K562 (cell line): Measurements from ENCODE around the gene SMAD3. TPM values are rescaled to one million over a fixed set of nuclear protein-coding genes. Genes with fewer than 3 reads are reported as not detected.

Experiments
- ATAC-seq: fragments of 200-7000 bp; cut with Tn5 transposase; 3 replicates; pipeline ENCODE4 v1.9.1; 2020; ENCODE audit warnings: moderate library complexity
- BruUV-seq: library from RNA; stranded (reverse); fragments of 400-500 nt; replicated peaks from 2 replicates; lab custom pipeline; 2021; lab: Mats Ljungman, UMichigan
- CTCF ChIA-PET: fragments of 300-600 bp; formaldehyde crosslinking; extraction: SDS; loops from one replicate; lab custom pipeline; 2021; ENCODE audit warnings: low intra/inter-chr PET ratio; lab: Yijun Ruan, JAX
- POLR2A ChIA-PET: fragments of 300-600, 350-650 bp; sonication (Branson Sonifier 250); formaldehyde crosslinking; extraction: SDS; loops from one replicate; lab custom pipeline; 2021; ENCODE audit warnings: antibody characterized with exemption, inconsistent platforms; lab: Yijun Ruan, JAX
- DNase-seq, 4 experiments: peaks; one replicate each; pipeline versions ENCODE4 v3.0.0 to v3.0.0-alpha.2; 2011 to 2018; ENCODE audit warnings: low spot score in 3 of 4, mixed read lengths in 3 of 4; ENCODE audit errors: extremely low read depth in 1 of 4
- FAIRE-seq: peaks from 2 replicates; lab custom pipeline; 2011; peaks lifted over from hg19 to GRCh38; lab: Jason Lieb, UNC
- H2AFZ ChIP-seq: 2 replicates; pipeline ENCODE4 v1.6.0; 2011; ENCODE audit warnings: low read depth, low read length, control low read depth, inconsistent platforms
- H3K27ac ChIP-seq: fragments of 200-600 bp; 3 replicates; pipeline ENCODE4 v1.8.0; 2011; ENCODE audit warnings: low read depth, mild to moderate bottlenecking, control low read depth, inconsistent platforms, low read length, moderate library complexity, mixed read lengths; ENCODE audit errors: extremely low read depth
- H3K27me3 ChIP-seq, 2 experiments: fragments of 300-600 bp in 1 of 2; 2 replicates in 1 of 2; 3 replicates in 1 of 2; pipeline versions ENCODE4 v1.6.0 to v1.8.0; 2011; ENCODE audit warnings: inconsistent platforms in 2 of 2, low read length in 2 of 2, mild to moderate bottlenecking in 1 of 2, mixed read lengths in 1 of 2, moderate library complexity in 1 of 2; ENCODE audit not compliant: control insufficient read depth in 2 of 2, insufficient read depth in 2 of 2
- H3K36me3 ChIP-seq: fragments of 300-600 bp; 3 replicates; pipeline ENCODE4 v1.8.0; 2011; ENCODE audit warnings: mild to moderate bottlenecking, low read length, inconsistent platforms; ENCODE audit not compliant: control insufficient read depth, insufficient read depth
- H3K4me1 ChIP-seq, 2 experiments: fragments of 200-600 bp in 1 of 2; replicated peaks in 1 of 2; 2 replicates in 1 of 2; 3 replicates in 1 of 2; pipeline versions ENCODE4 v1.5.1 to v1.8.0; 2011; ENCODE audit warnings: inconsistent platforms in 2 of 2, low read length in 2 of 2, mild to moderate bottlenecking in 1 of 2, mixed read lengths in 1 of 2, moderate library complexity in 1 of 2; ENCODE audit not compliant: control insufficient read depth in 2 of 2, insufficient read depth in 2 of 2
- H3K4me2 ChIP-seq: 2 replicates; pipeline ENCODE4 v1.6.1; 2011; ENCODE audit warnings: low read length, control low read depth, inconsistent platforms, mixed read lengths; ENCODE audit not compliant: insufficient read depth
- H3K4me3 ChIP-seq: fragments of 200-600 bp; sonication (generic), shearing (Covaris generic); 2 replicates; pipeline ENCODE4 v1.5.1; 2016; ENCODE audit warnings: control low read depth, inconsistent platforms
- H3K79me2 ChIP-seq: fragments of 200-600 bp; 3 replicates; pipeline ENCODE4 v1.8.0; 2011; ENCODE audit warnings: low read length, inconsistent platforms; ENCODE audit not compliant: control insufficient read depth, insufficient read depth
- H3K9ac ChIP-seq, 2 experiments: 2 replicates each; pipeline versions ENCODE4 v1.6.0 to v1.6.1; 2011; ENCODE audit warnings: low read depth in 2 of 2, low read length in 2 of 2, control low read depth in 1 of 2, inconsistent platforms in 1 of 2, mild to moderate bottlenecking in 1 of 2, mixed read lengths in 1 of 2; ENCODE audit not compliant: insufficient read depth in 1 of 2
- H3K9me1 ChIP-seq: one replicate; pipeline ENCODE4 v1.6.0; 2011; ENCODE audit warnings: inconsistent platforms, mild to moderate bottlenecking, low read length, moderate library complexity; ENCODE audit not compliant: control insufficient read depth, insufficient read depth
- H3K9me3 ChIP-seq: replicated peaks from 2 replicates; pipeline ENCODE4 v1.5.1; 2011; ENCODE audit warnings: low read depth, low read length, inconsistent platforms; ENCODE audit not compliant: control insufficient read depth, insufficient read depth
- H4K20me1 ChIP-seq: replicated peaks from 2 replicates; pipeline ENCODE4 v1.6.1; 2011; ENCODE audit warnings: low read length, inconsistent platforms, mixed read lengths; ENCODE audit not compliant: control insufficient read depth, insufficient read depth
- JUND ChIP-seq, 2 experiments: IDR thresholded peaks; 2 replicates in 1 of 2; 3 replicates in 1 of 2; pipeline ENCODE4 v1.6.1; 2011; ENCODE audit warnings: borderline replicate concordance in 2 of 2, low read depth in 2 of 2, low read length in 2 of 2, improper control_type of control experiment in 1 of 2, missing biosample characterization in 1 of 2, missing genetic modification characterization in 1 of 2, missing genetic modification reagents in 1 of 2
- NFE2 ChIP-seq: IDR thresholded peaks from 2 replicates; pipeline ENCODE4 v1.6.1; 2014; ENCODE audit warnings: antibody characterized with exemption, low read depth
- SPI1 ChIP-seq: IDR thresholded peaks from 2 replicates; pipeline ENCODE4 v1.6.1; 2011; ENCODE audit warnings: low read depth, low read length, control low read depth, borderline replicate concordance
- TFAM ChIP-seq: fragments of 250-450 bp; sonication (Bioruptor Pico); conservative IDR thresholded peaks from 2 replicates; pipeline ENCODE4 v1.5.0; 2021; ENCODE audit warnings: mild to moderate bottlenecking, moderate library complexity
- ZNF134 ChIP-seq: fragments of 250-450 bp; sonication (Bioruptor Pico); conservative IDR thresholded peaks from 2 replicates; pipeline ENCODE4 v1.4.0; 2020
- ZNF280B ChIP-seq: fragments of 250-450 bp; sonication (Bioruptor Pico); IDR thresholded peaks from 2 replicates; pipeline ENCODE4 v1.5.1; 2021; ENCODE audit warnings: mild to moderate bottlenecking
- WGBS: fragments of 100-300 bp; shearing (Covaris generic); methylation state at CpG from one replicate; pipeline ENCODE4 v1.1.6; 2016; ENCODE audit warnings: low coverage, mixed read lengths; ENCODE audit not compliant: insufficient coverage; ENCODE audit errors: missing lambda C conversion rate; 5-methylcytosine and 5-hydroxymethylcytosine counted together
- in situ Hi-C: fragments of 300-500 bp; cut with MboI; formaldehyde crosslinking; loops from 4 replicates; pipeline ENCODE4 v1.15.0; 2018; ENCODE audit warnings: inconsistent platforms, mixed read lengths
- intact Hi-C: fragments of 100-400 bp; cut with micrococcal nuclease; formaldehyde crosslinking; loops from 2 replicates; pipeline ENCODE4 v1.14.2; 2022
- polyA plus RNA-seq, 8 experiments: library from polyadenylated mRNA; depleted of rRNA in 4 of 8; stranded (reverse) in 5 of 8; unstranded in 3 of 8; fragments of >200 nt; fragmentation: Nextera tagmentation in 2 of 8; fragmentation: Illumina TruSeq in 1 of 8; extraction: Ambion mirVana in 2 of 8; extraction: Trizol in 1 of 8; gene quantifications; 2 replicates each; pipeline versions ENCODE4 v1.2.1 to v1.2.3, GENCODE V29; 2011 to 2014; ENCODE audit warnings: inconsistent platforms in 1 of 8, missing spikeins in 1 of 8
- total RNA-seq, 7 experiments: library from RNA; depleted of rRNA in 6 of 7; stranded (reverse); fragments of >200 nt in 6 of 7; fragmentation: Illumina TruSeq in 2 of 7; extraction: Trizol in 2 of 7; gene quantifications; 2 replicates each; pipeline versions ENCODE4 v1.2.1 to v1.2.3, GENCODE V29; 2011 to 2021; ENCODE audit warnings: low replicate concordance in 1 of 7
- TF ChIP-seq, protein P1 (sequence below): fragments of 250-450 bp; sonication (Bioruptor Pico); IDR thresholded peaks from 2 replicates; pipeline ENCODE4 v1.8.0; 2022; ENCODE audit warnings: inconsistent platforms

SMAD3 gene
- total and polyA plus RNA-seq, 9 of the 15 experiments (the other 6 are each of a cell fraction or from before 2014, with no cell fraction given) = 4.3 to 39.2 (median 11.1) TPM

DNA sequence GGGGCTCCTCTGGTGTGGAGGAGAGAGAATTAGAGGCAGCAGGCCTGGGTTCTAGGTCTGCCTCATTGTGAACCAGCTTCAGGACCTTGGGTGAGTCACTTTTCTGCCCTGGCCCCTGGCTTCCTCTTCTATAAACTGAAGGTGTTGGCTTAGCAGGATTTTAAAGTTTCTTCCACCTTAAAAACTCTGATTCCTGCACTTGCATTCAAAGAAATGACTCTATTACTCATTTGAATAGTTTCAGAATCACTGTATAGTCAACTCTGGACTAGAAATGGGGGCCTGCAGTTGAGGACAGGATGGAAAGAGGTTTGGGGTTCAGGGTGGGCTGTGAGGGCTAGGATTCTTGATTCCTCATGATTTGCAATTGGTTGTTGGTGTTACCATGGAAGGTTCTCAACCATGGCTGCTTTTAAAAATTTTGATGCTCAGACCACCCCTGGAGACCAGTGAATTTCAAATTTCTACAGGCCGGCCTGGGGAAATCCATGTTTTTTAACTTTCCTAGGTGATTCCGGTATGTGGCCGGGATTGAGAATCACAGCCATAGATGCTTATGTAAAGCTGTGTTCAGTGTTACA lies 19.9 kb downstream of the SMAD3 start:
- DNase-seq (no peak), ATAC-seq (no peak), FAIRE-seq (no peak)
- Histone ChIP-seq H3K4me2 (no peak overlapping the region), H2AFZ (no peak overlapping the region), H3K27me3 (no peaks in the 10 kb centered on the region), H4K20me1 (no peaks in the 10 kb centered on the region), H3K9me1 (peaks cover 5% of the 10 kb centered on the region), H3K79me2 (peaks cover 89% of the 10 kb centered on the region), H3K27ac (no peak overlapping the region), H3K4me1 (peaks cover 44 to 81% of the 10 kb centered on the region in 2 experiments), H3K4me3 (no peak overlapping the region), H3K9me3 (peaks cover 5% of the 10 kb centered on the region; the same call in 1 of the 2 replicates), H3K36me3 (peaks cover 14% of the 10 kb centered on the region; the same call in 2 of the 3 replicates), H3K9ac (no peak overlapping the region)
- CTCF ChIA-PET = no interaction called here
- intact Hi-C loops (no loop called here), in situ Hi-C loops (no loop called here)
- no TSS peak for BruUV-seq
- POLR2A ChIA-PET = interaction anchor here (0.8 to 5.0 kb wide), 2 partner anchors 16 to 20 kb away, joined by 3 to 40 read pairs; no protein-coding TSS in a partner anchor
- TF ChIP-seq, protein P1, sequence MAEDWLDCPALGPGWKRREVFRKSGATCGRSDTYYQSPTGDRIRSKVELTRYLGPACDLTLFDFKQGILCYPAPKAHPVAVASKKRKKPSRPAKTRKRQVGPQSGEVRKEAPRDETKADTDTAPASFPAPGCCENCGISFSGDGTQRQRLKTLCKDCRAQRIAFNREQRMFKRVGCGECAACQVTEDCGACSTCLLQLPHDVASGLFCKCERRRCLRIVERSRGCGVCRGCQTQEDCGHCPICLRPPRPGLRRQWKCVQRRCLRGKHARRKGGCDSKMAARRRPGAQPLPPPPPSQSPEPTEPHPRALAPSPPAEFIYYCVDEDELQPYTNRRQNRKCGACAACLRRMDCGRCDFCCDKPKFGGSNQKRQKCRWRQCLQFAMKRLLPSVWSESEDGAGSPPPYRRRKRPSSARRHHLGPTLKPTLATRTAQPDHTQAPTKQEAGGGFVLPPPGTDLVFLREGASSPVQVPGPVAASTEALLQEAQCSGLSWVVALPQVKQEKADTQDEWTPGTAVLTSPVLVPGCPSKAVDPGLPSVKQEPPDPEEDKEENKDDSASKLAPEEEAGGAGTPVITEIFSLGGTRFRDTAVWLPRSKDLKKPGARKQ = no peak
- 0 out of 2 replicates have a peak, but pooled peaks have one; percentile 10 for TF ChIP-seq SPI1
- TF ChIP-seq NFE2 = no peak
- 0 out of 2 replicates have a peak, but pooled peaks have one; percentile 4 for TF ChIP-seq JUND (IDR thresholded peaks at IDR 0.05; ENCODE audit: borderline replicate concordance, low read depth, low read length)
- no peak for TF ChIP-seq JUND (tag; IDR thresholded peaks at IDR 0.05; ENCODE audit: borderline replicate concordance, low read depth, low read length)
- no peak for TF ChIP-seq ZNF280B (CRISPR knock-in tag)
- TF ChIP-seq TFAM (CRISPR knock-in tag) = no peak
- no peak for TF ChIP-seq ZNF134 (CRISPR knock-in tag)
- WGBS = 95% methylated on average over 3 of the region's 3 CpGs
